ENCODE measurements around the gene CGB3.

DNA sequence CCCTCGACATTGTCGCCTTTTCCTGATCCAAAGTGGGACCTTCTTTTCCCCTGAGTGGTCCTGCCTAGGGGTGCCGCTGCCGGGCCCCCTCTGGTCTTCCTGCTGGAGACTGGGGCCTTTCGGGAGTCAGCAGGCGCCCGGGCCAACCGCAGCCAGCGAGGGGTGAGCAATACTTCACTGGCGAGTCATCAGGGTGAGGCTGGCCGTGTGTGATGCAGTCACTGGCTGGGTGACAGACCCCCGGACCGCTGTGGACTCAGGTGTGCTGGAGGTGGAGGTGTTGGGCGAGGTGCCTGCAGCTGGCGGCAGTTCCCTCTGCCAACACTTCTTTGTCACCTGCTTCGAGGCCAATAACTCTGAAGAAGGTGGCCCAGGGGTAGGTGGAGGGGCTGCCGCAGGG, 18.0 kb upstream of the CGB3 start:
- no peak for TF ChIP-seq ZNF530 (tag by site-specific recombination; IDR thresholded peaks at IDR 0.05; ENCODE audit: low read depth)
- TF ChIP-seq, protein P1, sequence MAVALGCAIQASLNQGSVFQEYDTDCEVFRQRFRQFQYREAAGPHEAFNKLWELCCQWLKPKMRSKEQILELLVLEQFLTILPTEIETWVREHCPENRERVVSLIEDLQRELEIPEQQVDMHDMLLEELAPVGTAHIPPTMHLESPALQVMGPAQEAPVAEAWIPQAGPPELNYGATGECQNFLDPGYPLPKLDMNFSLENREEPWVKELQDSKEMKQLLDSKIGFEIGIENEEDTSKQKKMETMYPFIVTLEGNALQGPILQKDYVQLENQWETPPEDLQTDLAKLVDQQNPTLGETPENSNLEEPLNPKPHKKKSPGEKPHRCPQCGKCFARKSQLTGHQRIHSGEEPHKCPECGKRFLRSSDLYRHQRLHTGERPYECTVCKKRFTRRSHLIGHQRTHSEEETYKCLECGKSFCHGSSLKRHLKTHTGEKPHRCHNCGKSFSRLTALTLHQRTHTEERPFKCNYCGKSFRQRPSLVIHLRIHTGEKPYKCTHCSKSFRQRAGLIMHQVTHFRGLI (tag by site-specific recombination; IDR thresholded peaks at IDR 0.05) = no peak
- TF ChIP-seq ZNF610 (tag by site-specific recombination; IDR thresholded peaks at IDR 0.05; ENCODE audit: borderline replicate concordance) = no peak
- no peak for TF ChIP-seq ZNF24 (tag by site-specific recombination; IDR thresholded peaks at IDR 0.05)
- TF ChIP-seq MZF1 (tag by site-specific recombination; IDR thresholded peaks at IDR 0.05; ENCODE audit: borderline replicate concordance) = no peak
- no peak for TF ChIP-seq ZNF169 (tag by site-specific recombination; IDR thresholded peaks at IDR 0.05)

All from HEK293 (cell line).